ENCODE results near the gene DUSP5.
"Not testable (repeated sequence)": the region's sequence is repeated elsewhere in the genome, so short reads cannot be mapped to it uniquely, and the experiment has no call there.

The DUSP5 gene

DNA sequence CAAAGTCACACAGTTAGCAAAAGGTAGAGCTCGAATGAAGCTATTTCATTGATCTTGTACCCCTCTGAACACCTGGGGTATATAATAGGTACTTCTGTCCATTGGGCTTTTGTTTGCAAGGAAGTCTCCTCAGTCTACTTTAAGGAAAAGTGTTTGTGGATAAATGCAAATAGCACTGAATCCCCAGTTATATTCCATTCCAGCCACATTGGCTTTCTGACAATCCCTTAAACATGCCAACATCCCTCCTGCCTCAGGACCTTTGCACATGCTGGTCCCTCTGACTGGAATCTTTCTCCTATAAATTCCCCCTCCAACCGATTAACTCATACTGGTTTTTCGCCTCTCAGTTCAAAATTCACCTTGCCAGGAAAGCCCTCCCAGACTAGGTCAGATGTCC lies 17.1 kb downstream of the DUSP5 start:
- DNase-seq (ENCODE audit: low read depth in 2 of 2, low spot score in 1 of 2): no peak

DNA sequence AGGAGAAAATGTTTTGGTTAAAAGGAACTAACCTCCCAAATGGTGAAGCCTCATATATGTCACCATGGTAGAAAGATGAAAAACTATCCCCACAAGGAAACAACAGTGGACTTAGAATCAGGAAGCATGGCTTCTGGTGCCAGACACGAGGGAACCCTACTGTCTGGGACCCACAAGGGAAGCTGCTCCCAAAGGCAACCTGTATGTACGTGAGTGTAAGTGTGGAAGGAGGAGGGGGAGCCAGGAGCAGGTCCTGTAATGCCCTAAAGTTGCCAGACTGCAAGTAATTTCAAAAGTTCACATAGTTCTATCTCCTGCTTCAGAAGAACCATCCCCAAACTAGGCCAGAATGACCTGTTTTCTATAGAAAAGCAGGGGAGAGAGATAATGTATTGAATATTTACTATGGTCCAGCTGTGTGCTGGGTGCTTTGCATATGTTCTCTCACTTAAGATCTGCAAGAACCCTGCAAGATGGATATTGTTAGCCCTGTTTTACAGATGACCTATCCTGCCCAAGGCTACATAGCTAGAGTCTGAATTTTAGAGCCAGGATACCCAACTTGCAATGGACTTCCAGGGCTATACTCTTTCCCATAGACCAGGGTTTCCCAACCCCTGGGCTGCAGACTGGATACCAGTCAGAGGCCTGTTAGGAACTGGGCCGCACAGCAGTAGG lies 19.2 kb downstream of the DUSP5 start:
- DNase-seq (ENCODE audit: low read depth in 2 of 2, low spot score in 1 of 2): no peak

GRCh38 chr10:110522365-110522988 lies 24.8 kb downstream of the DUSP5 start:
- no peak for DNase-seq (ENCODE audit: low read depth in 2 of 2, low spot score in 1 of 2)

DNA sequence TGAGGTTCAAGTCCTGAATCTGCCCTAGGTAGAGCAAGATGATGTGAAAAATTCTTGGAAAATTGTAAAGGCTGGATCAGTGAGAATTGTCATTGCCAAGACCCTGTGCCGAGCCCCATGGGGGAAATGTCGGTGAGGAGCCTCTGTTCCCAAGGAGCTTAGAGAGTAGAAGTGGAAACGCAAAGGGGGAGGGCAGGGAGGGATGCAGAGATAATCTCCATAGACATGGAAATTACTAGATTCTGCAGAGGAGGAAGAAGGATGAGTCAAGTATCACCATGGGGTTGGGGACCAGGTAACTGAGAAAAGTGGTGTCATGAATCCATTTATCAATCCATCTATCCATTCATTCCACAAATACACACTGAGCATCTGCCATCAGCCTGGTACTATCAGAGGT lies 26.0 kb downstream of the DUSP5 start:
- DNase-seq (ENCODE audit: low read depth in 2 of 2, low spot score in 1 of 2): no peak

GRCh38 chr10:110524179-110524858 lies 26.6 kb downstream of the DUSP5 start:
- DNase-seq (ENCODE audit: low read depth in 2 of 2, low spot score in 1 of 2): no peak

- DNase-seq (ENCODE audit: low read depth in 2 of 2, low spot score in 1 of 2): no peak
These were observed 27.1 kb downstream of the DUSP5 start for GRCh38 chr10:110524859-110525232.

GRCh38 chr10:110525349-110526260 lies 27.9 kb downstream of the DUSP5 start:
- no peak for DNase-seq (ENCODE audit: low read depth in 2 of 2, low spot score in 1 of 2)

DNA sequence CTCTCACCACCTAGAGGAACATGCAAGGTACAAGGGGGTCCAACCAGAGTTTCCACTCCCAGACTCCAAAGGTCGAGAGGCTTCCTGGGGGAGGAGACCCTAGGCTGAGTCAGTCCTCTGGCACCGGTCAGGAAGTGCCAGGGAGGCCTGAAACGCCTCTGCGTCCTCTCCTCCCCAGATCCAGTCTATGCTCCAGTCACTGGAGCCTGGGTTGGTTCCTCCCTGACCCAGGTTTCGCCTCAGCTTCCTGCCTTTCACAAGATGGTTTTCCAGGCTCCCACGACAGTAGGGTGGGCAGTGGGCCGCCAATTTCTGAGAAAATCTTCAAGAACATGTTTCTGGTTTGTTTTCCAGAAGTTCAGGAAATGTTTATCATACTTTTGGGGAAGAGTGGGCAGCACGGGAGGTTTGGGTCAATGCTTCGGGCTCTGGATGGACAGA lies 30.0 kb downstream of the DUSP5 start:
- DNase-seq (ENCODE audit: low read depth in 2 of 2, low spot score in 1 of 2): no peak

DNA sequence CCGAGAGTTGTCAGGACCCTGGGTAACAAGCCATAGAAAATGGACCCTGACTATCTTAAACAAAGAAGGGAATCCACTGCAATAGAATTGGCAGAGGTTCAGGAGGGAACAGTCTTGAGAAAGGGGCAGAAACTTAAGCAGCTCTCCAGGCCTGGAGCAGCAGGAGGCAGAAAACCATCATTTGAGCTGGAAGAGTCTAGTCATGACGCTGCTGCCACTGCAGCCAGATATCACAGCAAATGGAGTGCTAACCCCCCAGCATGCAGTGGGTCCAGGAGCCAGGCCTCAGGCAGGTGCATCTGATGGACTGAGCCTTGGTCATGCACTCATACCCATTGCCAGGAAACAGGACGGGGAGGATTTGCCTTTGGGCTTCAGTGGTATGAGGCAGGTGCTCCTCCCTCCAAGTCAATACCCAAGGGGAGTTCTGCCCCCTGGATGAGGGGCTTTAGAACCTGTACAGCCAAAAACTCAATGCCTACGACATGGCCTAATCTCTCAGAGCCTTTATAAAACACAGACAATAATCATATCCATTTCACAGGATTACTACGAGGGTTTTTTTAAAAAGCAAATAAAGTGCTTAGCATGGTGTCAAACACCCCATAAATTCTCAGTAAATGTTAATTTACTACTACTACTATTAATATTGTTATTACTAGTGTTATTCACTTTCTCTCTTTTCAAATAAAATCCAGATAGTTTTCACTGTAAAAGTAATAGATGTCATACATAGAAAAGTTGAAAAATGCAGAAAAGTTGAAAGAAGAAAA lies 30.7 kb downstream of the DUSP5 start:
- DNase-seq (ENCODE audit: low read depth in 2 of 2, low spot score in 1 of 2): no peak

- not testable (repeated sequence) for DNase-seq (ENCODE audit: low read depth in 2 of 2, low spot score in 1 of 2)
These were observed 31.4 kb downstream of the DUSP5 start for GRCh38 chr10:110528997-110529524.

- DNase-seq (ENCODE audit: low read depth in 2 of 2, low spot score in 1 of 2): peak in 1 of 2 donors; percentile 24
These were observed 31.9 kb downstream of the DUSP5 start for GRCh38 chr10:110529596-110530011.

DNA sequence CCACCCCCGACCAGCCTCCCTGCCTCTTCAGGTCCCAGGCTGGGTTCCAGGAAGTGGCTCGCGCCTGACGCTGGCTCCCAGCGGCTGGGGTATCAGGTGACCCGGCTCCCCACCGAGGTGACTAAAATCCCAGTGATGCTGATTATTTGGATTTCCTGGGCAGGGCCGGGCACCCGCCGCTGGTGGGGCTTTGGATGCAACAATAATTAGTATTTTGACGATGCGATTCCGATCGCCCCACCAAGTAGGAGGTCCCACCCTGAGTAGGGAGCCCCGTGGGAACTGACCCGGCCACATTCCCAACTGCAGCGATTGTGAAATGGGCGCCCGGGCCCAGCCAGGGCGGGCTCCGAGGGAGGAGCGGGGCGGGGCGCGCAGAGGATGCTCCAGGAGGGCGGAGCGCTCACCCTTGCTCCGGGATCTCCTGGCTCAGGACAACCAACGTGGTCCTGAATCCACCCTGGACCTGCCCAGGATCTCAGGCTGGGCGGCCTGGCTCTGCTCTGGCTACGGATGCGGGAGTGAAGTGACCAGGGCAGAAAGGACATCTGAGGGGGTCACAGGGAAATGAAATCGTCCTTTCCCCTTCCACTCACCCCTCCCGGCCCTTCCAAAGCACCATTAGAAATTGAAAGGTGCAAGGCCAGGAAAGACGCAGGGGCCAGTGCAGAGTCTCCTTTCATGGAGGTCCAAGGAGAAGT lies 32.6 kb downstream of the DUSP5 start:
- DNase-seq (ENCODE audit: low read depth in 2 of 2, low spot score in 1 of 2): no peak

DNA sequence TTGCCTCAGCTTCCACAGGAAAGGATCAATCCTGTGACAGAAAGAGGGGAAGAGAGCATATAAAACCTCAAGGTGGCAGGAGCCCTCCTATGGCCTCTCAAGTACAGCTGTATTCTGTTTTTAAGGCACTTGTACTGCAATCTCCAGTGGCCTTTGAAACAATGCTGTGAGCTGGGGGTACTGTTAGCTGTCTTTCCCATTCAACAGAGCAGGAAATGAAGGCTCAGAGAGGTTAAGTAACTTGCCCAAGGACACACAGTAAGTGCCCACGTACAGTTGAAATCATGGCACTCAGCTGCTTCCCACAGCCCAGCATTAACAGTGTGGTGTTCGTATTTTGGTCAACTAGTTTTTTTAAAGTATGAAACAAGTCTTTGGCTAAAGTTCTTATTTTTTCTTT lies 34.0 kb downstream of the DUSP5 start:
- no peak for DNase-seq (ENCODE audit: low read depth in 2 of 2, low spot score in 1 of 2)

GRCh38 chr10:110532628-110533027 lies 34.9 kb downstream of the DUSP5 start:
- DNase-seq (ENCODE audit: low read depth in 2 of 2, low spot score in 1 of 2): not testable (repeated sequence)

- DNase-seq (ENCODE audit: low read depth in 2 of 2, low spot score in 1 of 2): no peak
These were observed 35.4 kb downstream of the DUSP5 start for GRCh38 chr10:110533149-110533548.

DNA sequence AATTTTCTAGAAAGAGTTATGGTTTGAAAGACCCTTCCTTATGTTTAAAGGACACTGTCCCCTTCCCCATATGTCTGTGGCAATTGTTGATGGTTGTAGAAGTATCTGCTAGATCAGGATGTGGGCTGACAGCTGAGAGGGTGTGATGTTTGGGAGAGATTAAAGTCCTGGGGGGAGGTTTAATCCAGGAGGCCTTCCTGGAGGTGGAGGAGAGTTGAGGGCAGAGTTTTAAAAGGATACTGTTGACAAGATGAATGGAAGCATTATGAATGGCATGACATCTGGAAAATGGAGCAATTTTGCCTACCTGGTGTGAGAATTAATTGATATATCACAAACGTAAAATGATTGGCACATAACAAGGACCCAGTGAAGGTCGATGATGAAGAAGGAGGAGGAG lies 36.9 kb downstream of the DUSP5 start:
- no peak for DNase-seq (ENCODE audit: low read depth in 2 of 2, low spot score in 1 of 2)

- DNase-seq (ENCODE audit: low read depth in 2 of 2, low spot score in 1 of 2): peak; percentile 51 to 76
These were observed 38.5 kb downstream of the DUSP5 start for GRCh38 chr10:110535958-110536891.

DNA sequence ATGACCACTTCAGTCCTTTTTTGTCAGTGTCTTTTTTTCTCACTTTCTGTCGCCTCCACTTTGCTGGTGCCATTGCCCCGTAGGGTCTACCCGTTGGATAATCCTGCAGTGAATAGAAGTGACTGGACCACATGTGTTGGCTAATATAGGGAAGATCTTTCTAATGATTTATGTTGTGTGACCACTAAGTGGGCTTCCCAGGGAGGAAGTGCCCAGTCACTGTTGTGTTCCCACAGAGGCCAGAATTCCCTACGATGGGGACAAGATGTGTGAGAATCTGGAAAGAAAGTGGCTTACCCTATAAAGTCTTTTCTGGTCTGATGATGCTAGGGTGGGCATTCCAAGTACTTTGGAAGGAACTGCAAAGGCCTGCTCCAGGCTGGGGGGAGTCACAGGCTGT lies 41.4 kb downstream of the DUSP5 start:
- no peak for DNase-seq (ENCODE audit: low read depth in 2 of 2, low spot score in 1 of 2)

GRCh38 chr10:110540031-110540430 lies 42.3 kb downstream of the DUSP5 start:
- no peak for DNase-seq (ENCODE audit: low read depth in 2 of 2, low spot score in 1 of 2)
